G401 (cell line): Measurements from ENCODE around the gene PHF10. TPM values are rescaled to one million over a fixed set of nuclear protein-coding genes. Genes with fewer than 3 reads are reported as not detected.
"Not testable (repeated sequence)": the region's sequence is repeated elsewhere in the genome, so short reads cannot be mapped to it uniquely, and the experiment has no call there.

Source experiments
- DNase-seq: peaks from one replicate; pipeline ENCODE4 v3.0.0-alpha.2; 2015; ENCODE audit warnings: low spot score
- in situ Hi-C: cut with HindIII; loops from 2 replicates; pipeline ENCODE4 v1.10.0; 2016; ENCODE audit warnings: low sequenced_read_pairs, mixed read lengths
- total RNA-seq: library from RNA; depleted of rRNA; stranded (reverse); fragments of >200 nt; shearing (Covaris generic); gene quantifications from 2 replicates; pipeline ENCODE4 v1.2.3, GENCODE V29; 2014

PHF10 gene
- total RNA-seq, 1 experiment from 2014 or later: 43.2 TPM

GRCh38 chr6:169725125-169726048, 1.1 kb upstream of the PHF10 start:
- in situ Hi-C loops: no loop called here
- peak; percentile 48 for DNase-seq

GRCh38 chr6:169723991-169724493, 258 bp downstream of the PHF10 start:
- DNase-seq: peak; percentile 33
- in situ Hi-C loops: no loop called here

DNA sequence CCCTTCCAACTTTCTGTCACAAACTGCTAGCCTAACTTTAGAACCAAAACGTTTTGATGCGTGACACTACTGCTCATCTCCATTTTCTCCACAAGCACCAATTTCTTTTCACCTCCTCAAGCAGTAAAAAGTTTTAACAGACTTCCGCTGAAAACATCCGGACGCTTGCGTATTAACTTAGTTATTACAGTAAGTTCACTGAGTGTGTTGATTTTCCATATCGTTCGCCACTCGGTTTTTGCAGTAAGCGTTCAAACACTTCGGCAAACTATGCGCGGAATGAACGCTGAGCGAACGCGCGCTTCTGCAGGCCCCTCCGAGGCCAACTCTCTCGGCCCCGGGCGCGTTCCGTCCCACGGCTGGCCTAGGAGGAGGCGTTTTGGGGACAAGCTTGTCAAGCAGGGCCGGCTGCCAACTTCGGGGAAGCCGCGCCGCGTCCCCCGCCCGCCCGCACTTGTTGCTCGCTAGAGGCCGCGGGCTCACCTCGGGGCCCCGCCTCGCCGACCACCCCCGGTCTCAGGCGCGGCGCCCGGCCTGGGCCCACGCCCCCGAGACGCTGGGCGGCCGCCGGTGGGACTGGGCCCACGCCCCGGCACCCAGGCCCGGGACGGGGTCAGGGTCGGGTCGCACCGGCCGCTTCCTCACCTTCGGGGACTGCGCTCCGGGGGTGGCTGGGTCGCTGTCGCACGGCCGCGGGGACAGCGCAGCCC, 945 bp downstream of the PHF10 start:
- in situ Hi-C loops: no loop called here

DNA sequence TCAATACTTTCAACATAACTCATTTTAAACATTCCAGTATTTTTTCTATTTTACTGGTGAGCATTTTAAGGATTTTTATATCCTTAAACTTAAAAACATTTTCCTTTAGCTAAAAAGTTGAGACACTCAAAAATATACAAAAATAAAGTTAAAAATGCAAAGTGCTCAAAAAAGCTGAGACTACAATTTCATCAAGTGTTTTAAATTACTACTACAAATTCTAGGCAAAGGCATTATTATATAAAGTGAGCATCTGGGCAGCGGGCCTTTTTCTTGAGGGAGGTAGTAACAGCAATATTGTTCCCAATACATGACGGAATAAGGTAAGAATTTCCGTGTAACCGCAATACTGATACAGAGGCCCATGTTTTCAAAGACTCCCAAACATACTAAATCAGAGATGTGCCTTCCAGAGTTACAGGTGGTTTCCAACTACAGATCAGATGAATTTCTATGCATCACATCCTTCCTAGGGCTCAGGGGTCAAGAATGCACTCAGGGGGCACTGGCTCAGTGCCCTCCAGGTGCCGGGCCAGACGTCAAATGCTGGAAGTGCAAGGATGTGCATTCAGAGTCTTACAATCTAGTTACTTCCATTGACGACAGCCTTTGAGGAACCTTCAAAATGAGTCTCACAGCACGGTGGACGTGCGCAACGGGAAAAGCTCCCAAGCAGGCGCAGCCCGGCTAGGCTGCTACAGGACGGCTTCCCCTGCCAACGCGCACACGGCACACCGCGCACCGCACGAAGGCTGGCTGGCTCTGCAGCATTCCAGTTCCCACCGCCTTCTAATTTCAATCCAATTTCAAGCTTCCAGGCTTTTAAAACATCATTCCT, 1.7 kb downstream of the PHF10 start:
- in situ Hi-C loops: no loop called here

More for the DNA sequence above, 945 bp downstream of the PHF10 start:
- peak; percentile 70 for DNase-seq

GRCh38 chr6:169720207-169720855, 4.0 kb downstream of the PHF10 start:
- no peak for DNase-seq
- in situ Hi-C loops: no loop called here

More for the DNA sequence above, 1.7 kb downstream of the PHF10 start:
- peak; percentile 30 for DNase-seq

DNA sequence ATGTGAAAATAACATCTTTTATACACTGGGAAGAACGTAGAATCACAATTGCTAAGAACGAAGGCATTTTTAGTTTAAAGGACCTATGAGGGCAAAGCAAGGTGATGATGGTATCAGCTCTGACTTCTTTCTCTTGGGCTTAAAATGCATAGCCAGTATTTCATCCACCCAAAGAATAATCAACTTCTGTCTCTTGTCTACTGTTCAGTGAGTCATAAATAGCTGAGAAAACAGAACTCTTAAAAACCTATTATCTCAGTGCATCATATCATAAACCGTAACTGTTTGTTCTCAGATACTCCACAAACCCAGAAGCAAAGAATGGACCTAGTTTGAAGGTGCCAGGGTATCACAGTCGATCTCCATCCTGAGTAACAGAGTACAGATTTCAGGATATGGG, 5.2 kb downstream of the PHF10 start:
- in situ Hi-C loops: no loop called here
- no peak for DNase-seq

- DNase-seq: no peak
- in situ Hi-C loops: no loop called here
These were observed 9.7 kb downstream of the PHF10 start for GRCh38 chr6:169714595-169714994.

DNA sequence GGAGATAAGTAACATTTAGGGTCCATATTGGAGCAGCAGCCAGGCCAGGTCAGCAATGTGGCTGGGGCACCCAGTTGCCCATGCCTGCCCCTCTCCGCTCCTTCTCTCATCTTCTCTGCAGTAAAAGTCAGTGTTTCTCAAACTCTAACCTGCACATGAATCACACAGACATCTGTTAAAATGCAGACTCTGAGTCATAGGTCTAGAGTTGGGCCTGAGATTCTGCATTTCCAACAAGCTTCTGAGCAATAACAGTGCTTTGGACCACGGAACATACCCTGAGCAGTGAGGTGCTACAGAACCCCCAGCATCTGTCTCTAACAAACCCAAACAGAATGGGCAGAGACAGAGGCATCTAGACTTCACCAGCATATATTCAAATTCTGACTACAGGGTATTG, 10.1 kb downstream of the PHF10 start:
- DNase-seq: no peak
- in situ Hi-C loops: no loop called here

- in situ Hi-C loops: no loop called here
These were observed 14.3 kb downstream of the PHF10 start for GRCh38 chr6:169710009-169710408.

DNA sequence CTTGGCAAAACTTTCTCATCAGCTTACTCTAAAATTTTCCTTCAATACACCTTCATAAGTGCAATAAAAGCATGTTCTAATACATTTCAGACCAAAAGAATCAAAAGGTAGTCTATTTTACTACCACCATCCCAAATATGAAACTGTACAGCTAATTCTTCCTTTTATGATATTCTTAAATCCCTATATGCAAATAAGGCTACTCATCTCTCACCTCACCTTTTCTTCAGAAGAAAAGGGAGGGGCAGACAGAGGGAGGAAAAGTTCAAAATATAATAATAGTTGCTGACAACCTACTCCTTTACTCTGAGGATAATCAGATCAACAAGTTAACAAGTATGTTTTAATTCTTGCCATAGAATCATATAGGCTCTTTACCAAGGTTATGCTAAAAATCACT, 15.0 kb downstream of the PHF10 start:
- DNase-seq: no peak
- in situ Hi-C loops: no loop called here

More at GRCh38 chr6:169710009-169710408, 14.3 kb downstream of the PHF10 start:
- no peak for DNase-seq

DNA sequence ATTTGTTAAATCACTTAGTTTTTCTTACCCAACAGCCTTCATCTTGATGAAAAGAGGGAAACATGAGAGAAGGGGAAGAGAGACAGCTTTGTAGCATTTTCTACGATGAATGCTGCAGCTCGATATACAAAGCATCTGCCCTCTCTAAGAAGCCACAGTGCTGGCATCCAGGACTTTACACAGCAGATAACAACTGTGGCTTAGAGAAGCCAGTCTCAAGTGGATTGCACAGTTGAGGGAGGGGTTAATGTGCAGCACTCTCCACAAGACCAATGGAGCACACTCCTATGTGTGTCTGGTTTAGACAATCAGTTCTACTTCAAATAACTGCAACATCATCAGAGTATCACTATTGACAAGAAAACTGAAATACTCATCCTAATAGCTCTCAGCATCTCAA, 16.5 kb downstream of the PHF10 start:
- in situ Hi-C loops: no loop called here
- DNase-seq: no peak

DNA sequence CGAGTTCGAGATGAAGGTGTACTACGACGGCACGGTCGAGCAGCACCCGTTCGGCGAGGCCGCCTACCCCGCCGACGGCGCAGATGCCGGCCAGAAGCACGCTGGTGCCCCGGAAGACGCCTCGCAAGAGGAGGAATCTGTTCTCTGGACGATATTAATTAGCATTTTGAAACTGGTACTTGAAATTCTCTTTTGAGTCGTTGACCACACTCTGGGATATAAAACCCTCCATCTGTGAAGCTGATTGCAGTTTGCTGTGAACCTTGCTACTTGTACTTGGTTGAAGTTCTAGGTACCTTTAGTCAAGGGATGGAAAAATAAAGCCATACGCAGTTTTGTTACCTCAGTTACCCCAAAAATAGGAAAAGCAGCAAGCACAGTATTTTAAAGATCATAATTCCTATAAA, 21.5 kb downstream of the PHF10 start:
- DNase-seq: no peak
- in situ Hi-C loops: no loop called here

DNA sequence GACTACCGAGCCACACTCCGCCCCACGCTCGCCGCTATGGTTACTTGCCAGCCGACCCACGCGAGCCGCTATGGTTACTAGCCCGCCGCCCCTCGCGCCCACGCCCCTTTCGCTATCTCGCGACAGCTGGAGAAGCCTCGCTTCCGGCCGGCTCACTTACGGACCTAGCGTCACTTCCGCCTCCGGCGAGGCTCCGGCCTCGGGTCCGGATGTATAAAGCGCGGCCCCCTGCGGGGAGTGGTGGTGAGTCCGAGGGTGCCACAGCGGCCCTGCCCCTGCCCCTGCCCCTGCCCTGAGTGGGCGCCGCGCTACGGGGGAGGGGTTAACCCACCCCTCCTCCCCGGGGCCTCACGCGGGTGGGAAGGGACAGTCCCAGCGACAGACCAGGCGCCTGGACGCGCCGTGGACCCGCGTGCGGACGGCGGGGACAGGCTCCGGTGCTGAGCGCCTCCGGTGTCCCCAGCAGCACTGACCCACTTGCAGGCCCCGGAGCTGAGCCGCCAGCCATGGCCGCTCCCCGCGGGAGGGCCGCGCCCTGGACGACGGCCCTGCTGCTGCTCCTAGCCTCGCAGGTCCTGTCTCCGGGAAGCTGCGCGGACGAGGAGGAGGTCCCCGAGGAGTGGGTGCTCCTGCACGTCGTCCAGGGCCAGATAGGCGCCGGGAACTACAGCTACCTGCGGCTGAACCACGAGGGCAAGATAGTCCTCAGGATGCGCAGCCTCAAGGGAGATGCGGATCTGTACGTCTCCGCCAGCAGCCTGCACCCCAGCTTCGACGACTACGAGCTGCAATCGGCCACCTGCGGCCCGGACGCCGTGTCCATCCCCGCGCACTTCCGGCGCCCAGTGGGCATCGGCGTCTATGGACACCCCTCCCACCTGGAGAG, 22.1 kb downstream of the PHF10 start, which contains the start of the genes C6orf120 and WDR27:
Gene C6orf120 (plus strand): TSS at position 173 of the 886 bp plus-strand sequence. CDS start 334 bp downstream, at position 507.
Gene WDR27 (minus strand): TSS at position 76 of the 886 bp plus-strand sequence. CDS start 13,024 bp downstream, outside the sequence.
- DNase-seq: peak; percentile 92

DNA sequence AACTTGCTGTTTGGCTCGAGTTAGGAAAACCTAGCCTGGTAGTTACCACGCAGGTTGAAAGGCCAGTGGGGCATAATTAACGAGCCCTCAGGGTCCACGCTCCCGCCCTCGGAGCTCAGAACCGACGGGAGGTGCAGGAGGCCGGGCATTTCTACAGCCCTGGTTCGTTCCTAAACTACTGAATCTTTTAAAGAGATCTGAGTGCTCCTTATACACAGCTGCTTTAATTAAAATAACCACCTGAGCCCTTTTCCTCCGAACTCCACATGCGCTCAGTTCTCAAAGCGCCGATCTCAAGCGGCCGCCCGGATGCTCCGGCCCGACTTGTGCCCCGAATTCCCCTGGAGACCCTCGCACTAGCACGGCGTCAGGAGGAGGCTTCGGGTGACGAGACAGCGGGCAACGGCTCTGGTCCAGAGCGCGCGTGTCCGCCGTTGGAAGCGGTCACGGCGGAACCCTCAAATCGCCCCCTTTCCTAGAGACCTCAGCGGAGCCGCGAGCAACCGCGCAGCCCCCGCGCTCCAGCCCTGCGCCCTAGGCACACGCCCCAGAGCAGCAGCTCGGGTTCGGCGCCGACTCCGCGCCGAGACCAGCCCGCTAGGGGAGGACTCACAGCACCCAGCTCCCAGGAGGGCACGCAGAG, 22.9 kb downstream of the PHF10 start:
- in situ Hi-C loops: no loop called here

More for the DNA sequence above, 22.1 kb downstream of the PHF10 start, which contains the start of the genes C6orf120 and WDR27:
- in situ Hi-C loops: no loop called here

GRCh38 chr6:169700296-169700695, 24.0 kb downstream of the PHF10 start:
- in situ Hi-C loops: no loop called here
- DNase-seq: no peak

More for the DNA sequence above, 22.9 kb downstream of the PHF10 start:
- DNase-seq: no peak

GRCh38 chr6:169697115-169697514, 27.2 kb downstream of the PHF10 start:
- in situ Hi-C loops, DNase-seq: not testable (repeated sequence)

DNA sequence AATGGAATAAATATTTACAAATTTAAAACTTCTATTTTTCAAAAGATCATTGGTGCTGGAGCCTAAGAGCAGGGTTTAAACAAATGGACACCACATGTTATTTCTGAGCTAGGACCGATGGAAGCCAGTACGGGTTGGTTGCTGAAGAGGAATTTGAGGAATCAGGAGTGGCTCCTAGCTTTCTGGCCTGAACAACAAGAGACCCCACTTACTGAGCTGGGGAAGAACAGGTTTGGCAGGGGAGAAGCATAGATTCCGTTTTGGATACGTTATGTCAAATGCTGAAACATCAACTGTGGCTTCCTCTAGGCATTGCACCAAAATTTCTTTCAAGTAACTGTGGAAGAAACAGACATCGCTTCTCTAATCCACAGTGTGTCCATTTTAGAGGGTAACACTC, 29.2 kb downstream of the PHF10 start:
- DNase-seq: no peak
- in situ Hi-C loops: no loop called here
